ENCODE results near the gene ARHGAP22.

ARHGAP22 gene

DNA sequence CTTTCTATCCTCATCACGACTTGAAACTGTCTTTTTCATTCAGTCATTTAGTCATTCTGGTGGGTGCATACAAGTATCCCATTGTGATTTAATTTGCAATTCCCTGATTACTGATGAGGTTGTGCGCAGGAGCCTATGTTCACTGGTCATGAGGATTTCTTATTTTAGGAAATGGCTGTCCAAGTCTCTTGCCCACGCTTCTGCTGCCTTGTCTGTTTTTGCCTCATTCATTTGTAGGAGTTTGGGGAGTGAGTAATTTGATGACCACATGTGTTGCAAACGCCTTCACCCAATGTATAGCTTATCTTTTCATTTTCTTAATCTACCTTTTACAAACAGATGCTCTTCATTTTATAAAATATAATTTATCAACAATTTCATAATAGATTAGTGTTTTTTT, 127.3 kb downstream of the ARHGAP22 start:
- DNase-seq (ENCODE audit: low read depth in 2 of 2), result no peak

DNA sequence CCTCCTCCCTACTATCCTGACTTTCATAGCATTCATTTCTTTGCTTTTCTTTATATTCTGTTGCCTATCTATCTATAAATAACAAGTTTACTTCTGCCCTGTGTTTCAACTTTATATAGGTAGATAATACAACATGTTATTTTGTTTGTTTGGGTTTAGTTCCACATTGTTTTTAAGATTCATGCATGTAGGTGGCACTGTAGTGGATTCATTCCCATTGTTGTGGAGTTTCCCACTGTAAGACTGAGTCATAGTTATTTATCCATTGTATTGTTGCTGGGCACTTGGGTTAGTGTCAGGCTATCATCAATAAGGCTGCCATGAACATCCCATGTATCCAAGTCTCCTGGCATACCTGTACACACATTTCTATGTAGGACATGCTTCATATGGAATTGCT, 127.7 kb downstream of the ARHGAP22 start:
- DNase-seq (ENCODE audit: low read depth in 2 of 2), result no peak

- no peak for DNase-seq (ENCODE audit: low read depth in 2 of 2)
These were observed 128.4 kb downstream of the ARHGAP22 start for GRCh38 chr10:48476279-48476982.

- no peak for DNase-seq (ENCODE audit: low read depth in 2 of 2)
These were observed 129.0 kb downstream of the ARHGAP22 start for GRCh38 chr10:48475943-48476278.

DNA sequence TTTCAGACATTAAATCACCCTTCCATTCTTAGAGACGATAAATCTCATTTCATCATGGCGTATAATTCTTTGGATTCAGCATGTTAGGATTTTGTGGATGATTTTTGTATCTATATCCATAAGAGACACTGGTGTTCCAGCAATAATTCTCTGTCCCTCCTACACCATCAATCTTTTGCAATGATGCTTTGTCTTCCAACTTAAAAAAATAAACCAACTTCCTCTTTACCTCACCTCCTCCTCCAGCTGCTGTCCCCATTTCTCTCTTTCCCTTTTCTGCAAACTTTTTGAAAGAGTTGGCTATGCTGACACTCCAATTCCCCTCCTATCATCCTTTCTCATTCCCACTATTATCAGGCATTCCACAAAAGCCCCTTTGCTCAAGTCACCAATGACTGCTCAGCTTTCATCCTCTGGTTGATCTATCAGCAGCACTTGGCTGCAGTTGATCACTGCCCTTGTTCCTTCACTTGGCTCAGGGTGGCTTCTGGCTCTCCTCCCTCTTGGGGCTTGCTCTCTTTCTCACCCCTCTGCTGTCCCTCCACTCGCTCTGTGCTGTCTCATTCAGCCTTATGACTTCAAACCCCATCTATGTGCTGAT, 130.0 kb downstream of the ARHGAP22 start:
- no peak for DNase-seq (ENCODE audit: low read depth in 2 of 2)

- DNase-seq (ENCODE audit: low read depth in 2 of 2), result no peak
These were observed 131.2 kb downstream of the ARHGAP22 start for GRCh38 chr10:48473704-48474103.

DNA sequence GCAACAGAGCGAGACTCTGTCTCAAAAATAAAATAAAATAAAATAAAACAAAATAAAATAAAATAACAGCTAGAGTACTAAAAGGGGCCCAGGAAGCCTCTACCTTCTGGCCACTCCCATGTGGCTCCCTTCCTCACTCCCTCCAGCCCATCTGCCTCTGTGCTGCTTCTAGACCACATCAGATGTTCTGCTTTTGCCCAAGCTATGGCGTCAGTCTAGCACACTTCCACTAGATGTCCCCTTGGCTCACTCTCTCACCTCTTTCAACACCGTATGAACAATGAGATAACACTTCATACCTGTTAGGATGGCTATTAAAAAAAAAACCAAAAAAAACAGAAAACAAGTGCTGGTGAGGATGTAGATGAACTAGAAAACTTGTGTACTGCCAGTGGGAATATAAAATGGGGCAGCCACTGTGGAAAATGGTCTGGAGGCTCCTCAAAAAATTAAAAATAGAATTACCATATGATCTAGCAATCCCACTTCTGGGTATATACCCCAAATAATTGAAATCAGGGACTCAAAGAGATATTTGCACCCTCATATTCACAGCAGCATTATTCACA, 132.3 kb downstream of the ARHGAP22 start:
- no peak for DNase-seq (ENCODE audit: low read depth in 2 of 2)

GRCh38 chr10:48470893-48471805, 133.7 kb downstream of the ARHGAP22 start:
- no peak for DNase-seq (ENCODE audit: low read depth in 2 of 2)

DNA sequence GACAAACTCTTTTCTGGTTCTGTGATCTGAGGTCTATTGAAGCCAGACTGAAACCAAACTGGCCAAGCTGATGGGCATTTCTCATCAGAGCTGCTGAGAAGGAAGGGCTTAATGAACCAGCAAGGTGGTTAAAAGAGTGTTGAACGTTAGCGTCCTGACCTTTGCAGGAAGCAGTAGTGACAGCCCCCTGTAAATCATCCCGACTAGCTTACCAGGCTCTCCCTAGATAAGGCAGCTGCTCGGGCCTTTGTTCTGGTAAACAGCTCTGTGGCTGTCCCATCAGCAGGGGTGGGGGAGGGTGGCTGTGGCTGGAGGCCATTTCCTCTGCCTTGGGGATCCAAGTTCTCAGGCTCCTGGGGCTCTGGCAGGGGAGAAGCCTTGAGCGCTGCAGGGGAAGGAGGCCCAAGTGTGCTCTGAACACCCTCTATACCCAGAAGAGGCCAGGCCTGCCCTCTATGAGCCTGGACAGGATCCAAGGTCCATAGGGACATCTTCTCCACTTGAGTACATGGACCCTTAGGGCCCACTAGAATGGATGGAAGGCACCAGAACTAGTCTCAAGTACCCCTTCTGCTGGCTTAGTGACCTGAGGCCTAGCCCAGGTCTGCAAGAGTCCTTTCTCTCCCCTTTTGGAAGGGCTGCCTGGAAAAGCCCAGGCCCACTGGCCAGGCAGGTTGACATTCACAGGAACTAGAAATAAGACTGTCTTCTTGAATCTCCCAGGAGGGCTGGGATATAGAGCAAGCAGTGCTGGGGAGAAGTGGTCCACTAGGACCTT, 134.6 kb downstream of the ARHGAP22 start:
- DNase-seq (ENCODE audit: low read depth in 2 of 2), result no peak

DNA sequence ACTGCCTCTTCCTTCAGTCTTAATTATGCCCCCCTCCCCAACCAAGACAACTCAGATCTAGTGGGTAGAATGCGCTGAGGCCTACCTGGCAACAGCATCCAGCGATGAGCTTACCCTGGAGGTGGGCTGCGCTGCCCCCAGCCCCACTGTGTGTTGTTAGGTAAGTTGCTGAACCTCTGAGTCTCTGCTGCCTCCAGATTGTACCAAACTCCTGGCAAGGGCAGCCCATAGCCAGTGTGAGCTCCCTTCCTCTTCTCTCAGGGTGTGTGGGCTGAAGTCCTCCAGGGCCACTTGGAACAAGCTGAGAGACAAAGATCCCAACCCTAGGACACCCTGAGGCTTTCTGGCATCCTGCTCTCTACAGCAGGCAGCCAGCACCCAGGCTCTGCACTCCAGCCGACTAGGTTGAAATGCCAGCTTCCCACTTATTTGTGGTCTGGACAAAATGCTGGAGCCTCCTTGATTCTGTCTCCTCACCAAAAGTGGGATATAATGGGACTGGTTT, 135.3 kb downstream of the ARHGAP22 start:
- DNase-seq (ENCODE audit: low read depth in 2 of 2), result no peak

GRCh38 chr10:48468866-48469511, 135.9 kb downstream of the ARHGAP22 start:
- DNase-seq (ENCODE audit: low read depth in 2 of 2), result no peak

DNA sequence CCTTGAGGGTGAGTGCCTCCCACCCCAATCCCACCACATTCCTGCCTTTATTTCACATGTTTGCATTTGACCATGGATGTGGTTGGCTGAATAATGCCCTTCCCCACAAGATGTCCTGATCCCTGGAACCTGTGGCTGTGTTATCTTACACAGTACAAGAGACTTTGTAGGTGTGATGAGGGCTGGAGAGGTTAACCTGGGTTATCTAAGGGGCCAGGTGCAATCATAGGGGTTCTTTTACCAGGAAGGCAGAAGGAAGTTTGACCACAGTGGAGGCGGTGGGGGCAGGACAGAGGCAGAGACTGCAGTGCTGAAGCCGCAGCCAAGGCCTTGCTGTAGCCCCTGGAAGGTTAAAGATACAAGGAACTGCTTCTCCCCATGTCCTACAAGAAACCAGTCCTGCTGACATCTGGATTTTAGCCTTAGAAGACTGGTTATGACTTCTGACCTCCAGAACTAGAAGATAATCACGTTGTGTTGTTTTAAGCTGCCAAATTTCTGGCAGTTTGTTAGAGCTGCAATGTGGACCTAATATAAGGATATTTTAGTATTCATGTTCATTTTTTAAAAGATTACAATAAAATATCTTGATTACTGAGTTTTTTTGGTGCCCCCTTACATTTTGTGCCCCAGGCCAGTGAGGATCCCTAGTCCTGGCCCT, 136.6 kb downstream of the ARHGAP22 start:
- DNase-seq (ENCODE audit: low read depth in 2 of 2), result no peak

- DNase-seq (ENCODE audit: low read depth in 2 of 2), result no peak
These were observed 137.2 kb downstream of the ARHGAP22 start for GRCh38 chr10:48467669-48468068.

DNA sequence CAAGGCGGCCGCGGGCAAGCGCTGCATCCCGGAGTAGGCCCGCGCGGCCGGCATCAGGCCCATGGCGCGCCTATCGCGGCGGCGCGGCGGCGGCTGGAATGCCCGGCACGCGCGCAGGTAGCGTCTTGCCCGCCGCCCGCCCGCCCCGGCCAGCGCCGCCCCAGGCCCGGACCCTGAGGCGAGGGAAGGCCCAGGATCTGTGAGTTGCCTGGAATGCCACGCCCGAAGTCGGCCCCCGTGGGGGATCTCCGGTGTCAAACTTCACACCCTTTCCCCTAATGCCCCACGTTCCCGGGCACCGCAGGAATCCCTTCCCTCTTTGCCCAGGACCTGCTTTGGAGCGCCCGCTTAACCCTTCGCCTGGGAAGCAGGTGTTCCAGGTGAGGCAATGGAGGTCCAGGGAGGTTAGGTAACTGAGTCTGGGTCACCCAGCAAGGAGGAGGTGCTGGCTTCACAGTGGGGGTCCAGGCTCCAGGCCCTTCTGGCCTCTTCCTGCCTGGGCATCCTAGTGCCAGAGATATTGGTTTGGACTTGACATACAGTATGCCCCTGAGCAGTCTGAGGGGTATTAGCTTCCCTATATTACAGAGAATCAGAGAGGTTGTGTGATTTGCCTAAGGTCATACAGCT, 138.1 kb downstream of the ARHGAP22 start:
- DNase-seq (ENCODE audit: low read depth in 2 of 2), result no peak

DNA sequence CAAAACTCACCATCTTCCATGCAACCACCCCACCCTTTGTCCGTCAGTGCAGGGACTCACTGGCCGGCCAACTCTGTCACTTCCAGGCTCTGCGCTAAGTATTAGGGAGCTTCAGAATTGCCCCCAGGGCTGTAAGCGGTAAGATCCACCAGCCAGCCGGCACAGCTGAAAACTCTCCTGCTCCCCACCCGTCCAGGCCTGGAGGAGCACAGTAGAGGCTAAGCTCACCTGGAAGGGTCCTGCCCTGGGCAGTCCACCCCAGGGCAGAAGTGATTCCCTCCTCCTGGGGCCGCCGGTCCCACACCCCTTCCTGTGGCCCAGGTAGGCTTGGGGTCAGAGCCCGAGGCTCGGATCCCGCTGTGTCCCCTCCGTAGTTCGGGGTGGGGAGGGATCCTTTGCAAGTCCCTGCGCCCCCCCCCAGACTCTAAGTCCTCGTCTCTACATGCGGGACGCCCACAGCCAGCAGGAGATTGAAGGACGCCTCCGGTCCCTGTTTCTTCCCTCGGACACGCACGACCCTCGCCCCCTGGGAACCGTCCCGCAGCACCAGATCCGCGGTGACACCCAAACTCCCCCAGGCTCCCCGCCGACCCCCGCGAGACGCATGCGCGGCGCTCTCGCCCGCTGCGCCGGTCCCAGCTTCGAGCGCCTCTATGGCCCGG, 138.9 kb downstream of the ARHGAP22 start:
- no peak for DNase-seq (ENCODE audit: low read depth in 2 of 2)

GRCh38 chr10:48464871-48465736, 139.8 kb downstream of the ARHGAP22 start:
- DNase-seq (ENCODE audit: low read depth in 2 of 2), result no peak

- DNase-seq (ENCODE audit: low read depth in 2 of 2), result no peak
These were observed 140.6 kb downstream of the ARHGAP22 start for GRCh38 chr10:48464121-48464870.
